Posterior vena cava (tissue), 2 donors: ENCODE results near the gene PSD. TPM values are rescaled to one million over a fixed set of nuclear protein-coding genes. Genes with fewer than 3 reads are reported as not detected.

Experiments
- DNase-seq: peaks from one replicate; pipeline ENCODE4 v3.0.0-alpha.2; 2020; ENCODE audit warnings: low spot score
- intact Hi-C, 2 donors: fragments of 100-400 bp; cut with DNase I; formaldehyde crosslinking; loops; one replicate each; pipeline versions ENCODE4 v1.14.1 to v1.14.2; 2022 to 2023
- total RNA-seq, 2 donors: library from RNA; stranded (reverse); fragmentation: NEBNext Ultra II Directional; extraction: Animal tissue kit (Norgen Biotek cat#: 25700); gene quantifications; one replicate each; pipeline ENCODE4 v1.2.1, GENCODE V29; 2021
- donor health status: DM: yes; HTN: yes; CAD: no.
- donor health status: DM: yes; HTN: yes; CAD: no.

Gene PSD
- total RNA-seq, 2 donors from 2014 or later = 0.24 to 0.83 TPM

- no peak for DNase-seq
- intact Hi-C loops = no loop called here
Measured at GRCh38 chr10:102408728-102409603, 9.6 kb downstream of the PSD start.

GRCh38 chr10:102408131-102408727 is 10.4 kb downstream of the PSD start:
- DNase-seq = no peak
- intact Hi-C loops = no loop called here

- no peak for DNase-seq
- intact Hi-C loops = no loop called here
Measured at GRCh38 chr10:102407425-102408130, 11.0 kb downstream of the PSD start.

- intact Hi-C loops = no loop called here
- DNase-seq = no peak
Measured at GRCh38 chr10:102406815-102407214, 11.8 kb downstream of the PSD start.

- intact Hi-C loops = no loop called here
Measured at GRCh38 chr10:102405632-102406031, 13.0 kb downstream of the PSD start.

GRCh38 chr10:102405108-102405571 is 13.4 kb downstream of the PSD start:
- DNase-seq = no peak
- intact Hi-C loops = no loop called here

More at GRCh38 chr10:102405632-102406031, 13.0 kb downstream of the PSD start:
- DNase-seq = no peak

- DNase-seq = no peak
- intact Hi-C loops = no loop called here
Measured at GRCh38 chr10:102404361-102405107, 14.1 kb downstream of the PSD start.

- no peak for DNase-seq
- intact Hi-C loops = no loop called here
Measured at GRCh38 chr10:102403115-102403514, 15.5 kb downstream of the PSD start.

GRCh38 chr10:102402512-102402896 is 16.1 kb downstream of the PSD start:
- DNase-seq = no peak
- intact Hi-C loops = no loop called here

- intact Hi-C loops = no loop called here
- no peak for DNase-seq
Measured at GRCh38 chr10:102401735-102402511, 16.7 kb downstream of the PSD start.

- intact Hi-C loops = no loop called here
Measured at GRCh38 chr10:102401342-102401654, 17.3 kb downstream of the PSD start.

GRCh38 chr10:102400598-102401341 is 17.8 kb downstream of the PSD start:
- no peak for DNase-seq
- intact Hi-C loops = no loop called here

More at GRCh38 chr10:102401342-102401654, 17.3 kb downstream of the PSD start:
- no peak for DNase-seq

GRCh38 chr10:102400076-102400475 is 18.5 kb downstream of the PSD start:
- intact Hi-C loops = no loop called here
- no peak for DNase-seq

- intact Hi-C loops = no loop called here
- peak; percentile 98 for DNase-seq
Measured at GRCh38 chr10:102399217-102400021, 19.2 kb downstream of the PSD start.

- no peak for DNase-seq
- intact Hi-C loops = no loop called here
Measured at GRCh38 chr10:102398172-102399020, 20.2 kb downstream of the PSD start.
